Smooth muscle cell (in vitro differentiated cells): ENCODE results near the gene HEMK1. TPM values are rescaled to one million over a fixed set of nuclear protein-coding genes. Genes with fewer than 3 reads are reported as not detected.

Experiments used
- DNase-seq: peaks from one replicate; lab custom pipeline; 2025; ENCODE audit not compliant: unreplicated experiment; lab: John Stamatoyannopoulos, UW
- H2AFZ ChIP-seq: fragments of 200-600 bp; sonication (generic); 2 replicates; pipeline ENCODE4 v1.6.0; 2016; ENCODE audit warnings: antibody characterized with exemption, low read depth, mild to moderate bottlenecking
- H3F3A ChIP-seq: fragments of 200-600 bp; sonication (generic); 2 replicates; pipeline ENCODE4 v1.6.0; 2017; ENCODE audit warnings: antibody characterized with exemption, low read depth
- H3K27ac ChIP-seq: fragments of 200-600 bp; sonication (generic); 2 replicates; pipeline ENCODE4 v1.5.1; 2016; ENCODE audit warnings: low read depth, mild to moderate bottlenecking
- H3K27me3 ChIP-seq: fragments of 200-600 bp; sonication (generic); 2 replicates; pipeline ENCODE4 v1.6.1; 2016; ENCODE audit warnings: low read depth, mild to moderate bottlenecking
- H3K36me3 ChIP-seq: fragments of 200-600 bp; sonication (generic); 2 replicates; pipeline ENCODE4 v1.5.1; 2016; ENCODE audit warnings: low read depth
- H3K4me1 ChIP-seq: fragments of 200-600 bp; sonication (generic); 2 replicates; pipeline ENCODE4 v1.5.1; 2016; ENCODE audit warnings: low read depth
- H3K4me2 ChIP-seq: fragments of 200-600 bp; sonication (generic); 2 replicates; pipeline ENCODE4 v1.6.0; 2016; ENCODE audit warnings: mild to moderate bottlenecking
- H3K4me3 ChIP-seq: fragments of 200-600 bp; sonication (generic); 2 replicates; pipeline ENCODE4 v1.5.1; 2016; ENCODE audit warnings: mild to moderate bottlenecking
- H3K79me2 ChIP-seq: fragments of 200-600 bp; sonication (generic); 2 replicates; pipeline ENCODE4 v1.6.0; 2016; ENCODE audit warnings: low read depth, mild to moderate bottlenecking
- H3K9ac ChIP-seq: fragments of 200-600 bp; sonication (generic); 2 replicates; pipeline ENCODE4 v1.6.0; 2016; ENCODE audit warnings: low read depth
- H3K9me3 ChIP-seq: fragments of 200-600 bp; sonication (generic); replicated peaks from 2 replicates; pipeline ENCODE4 v1.5.1; 2016; ENCODE audit warnings: low read depth
- H4K20me1 ChIP-seq: fragments of 200-600 bp; sonication (generic); 2 replicates; pipeline ENCODE4 v1.6.0; 2016; ENCODE audit warnings: low read depth
- WGBS: methylation state at CpG from one replicate; pipeline ENCODE4 v1.1.7; 2016; ENCODE audit warnings: low lambda C conversion rate; 5-methylcytosine and 5-hydroxymethylcytosine counted together
- polyA plus RNA-seq: library from polyadenylated mRNA; unstranded; fragments of >200 nt; fragmentation: Nextera tagmentation; extraction: Ambion mirVana; gene quantifications from 2 replicates; pipeline ENCODE4 v1.2.1, GENCODE V29; 2016
- total RNA-seq: library from RNA; depleted of rRNA; stranded (reverse); fragments of >200 nt; gene quantifications from 2 replicates; pipeline ENCODE4 v1.2.3, GENCODE V29; 2014
- TF ChIP-seq, protein P1 (sequence below): fragments of 200-600 bp; sonication (generic); IDR thresholded peaks from 2 replicates; pipeline ENCODE4 v1.5.1; 2017; ENCODE audit warnings: borderline replicate concordance, mild to moderate bottlenecking, antibody characterized with exemption; ENCODE audit not compliant: insufficient read depth, poor library complexity, severe bottlenecking

Gene HEMK1
- total and polyA plus RNA-seq, 2 experiments from 2014 or later = 15.3 to 28.3 TPM

GRCh38 chr3:50605901-50606326 lies 36.6 kb downstream of the HEMK1 start:
- no peak overlapping the region for H3K9ac ChIP-seq
- no peaks in the 10 kb centered on the region for H3K27me3 ChIP-seq
- no peak overlapping the region for H3K4me2 ChIP-seq
- peaks cover 9% of the 10 kb centered on the region for H4K20me1 ChIP-seq
- no peak overlapping the region for H2AFZ ChIP-seq
- H3F3A ChIP-seq = peaks cover 6% of the 10 kb centered on the region
- WGBS = 93% methylated on average over 5 of the region's 5 CpGs
- H3K9me3 ChIP-seq = no peaks in the 10 kb centered on the region
- H3K4me3 ChIP-seq = no peak overlapping the region
- TF ChIP-seq, protein P1, sequence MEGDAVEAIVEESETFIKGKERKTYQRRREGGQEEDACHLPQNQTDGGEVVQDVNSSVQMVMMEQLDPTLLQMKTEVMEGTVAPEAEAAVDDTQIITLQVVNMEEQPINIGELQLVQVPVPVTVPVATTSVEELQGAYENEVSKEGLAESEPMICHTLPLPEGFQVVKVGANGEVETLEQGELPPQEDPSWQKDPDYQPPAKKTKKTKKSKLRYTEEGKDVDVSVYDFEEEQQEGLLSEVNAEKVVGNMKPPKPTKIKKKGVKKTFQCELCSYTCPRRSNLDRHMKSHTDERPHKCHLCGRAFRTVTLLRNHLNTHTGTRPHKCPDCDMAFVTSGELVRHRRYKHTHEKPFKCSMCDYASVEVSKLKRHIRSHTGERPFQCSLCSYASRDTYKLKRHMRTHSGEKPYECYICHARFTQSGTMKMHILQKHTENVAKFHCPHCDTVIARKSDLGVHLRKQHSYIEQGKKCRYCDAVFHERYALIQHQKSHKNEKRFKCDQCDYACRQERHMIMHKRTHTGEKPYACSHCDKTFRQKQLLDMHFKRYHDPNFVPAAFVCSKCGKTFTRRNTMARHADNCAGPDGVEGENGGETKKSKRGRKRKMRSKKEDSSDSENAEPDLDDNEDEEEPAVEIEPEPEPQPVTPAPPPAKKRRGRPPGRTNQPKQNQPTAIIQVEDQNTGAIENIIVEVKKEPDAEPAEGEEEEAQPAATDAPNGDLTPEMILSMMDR = no peak
- H3K79me2 ChIP-seq = peaks cover 14% of the 10 kb centered on the region
- no peak overlapping the region for H3K27ac ChIP-seq
- peaks cover 9% of the 10 kb centered on the region for H3K4me1 ChIP-seq
- no peak for DNase-seq
- H3K36me3 ChIP-seq = no peaks in the 10 kb centered on the region

GRCh38 chr3:50606596-50606995 lies 37.3 kb downstream of the HEMK1 start:
- Histone ChIP-seq H3K9me3 (no peaks in the 10 kb centered on the region), H2AFZ (no peak overlapping the region), H3K4me1 (peaks cover 2% of the 10 kb centered on the region), H3K4me2 (no peak overlapping the region), H3K9ac (no peak overlapping the region), H4K20me1 (peaks cover 9% of the 10 kb centered on the region), H3K27ac (no peak overlapping the region), H3K27me3 (no peaks in the 10 kb centered on the region), H3K36me3 (no peaks in the 10 kb centered on the region), H3K4me3 (no peak overlapping the region), H3K79me2 (peaks cover 14% of the 10 kb centered on the region), H3F3A (peaks cover 6% of the 10 kb centered on the region)
- TF ChIP-seq, protein P1 = no peak
- no peak for DNase-seq
- WGBS = 81% methylated on average over 6 of the region's 6 CpGs

DNA sequence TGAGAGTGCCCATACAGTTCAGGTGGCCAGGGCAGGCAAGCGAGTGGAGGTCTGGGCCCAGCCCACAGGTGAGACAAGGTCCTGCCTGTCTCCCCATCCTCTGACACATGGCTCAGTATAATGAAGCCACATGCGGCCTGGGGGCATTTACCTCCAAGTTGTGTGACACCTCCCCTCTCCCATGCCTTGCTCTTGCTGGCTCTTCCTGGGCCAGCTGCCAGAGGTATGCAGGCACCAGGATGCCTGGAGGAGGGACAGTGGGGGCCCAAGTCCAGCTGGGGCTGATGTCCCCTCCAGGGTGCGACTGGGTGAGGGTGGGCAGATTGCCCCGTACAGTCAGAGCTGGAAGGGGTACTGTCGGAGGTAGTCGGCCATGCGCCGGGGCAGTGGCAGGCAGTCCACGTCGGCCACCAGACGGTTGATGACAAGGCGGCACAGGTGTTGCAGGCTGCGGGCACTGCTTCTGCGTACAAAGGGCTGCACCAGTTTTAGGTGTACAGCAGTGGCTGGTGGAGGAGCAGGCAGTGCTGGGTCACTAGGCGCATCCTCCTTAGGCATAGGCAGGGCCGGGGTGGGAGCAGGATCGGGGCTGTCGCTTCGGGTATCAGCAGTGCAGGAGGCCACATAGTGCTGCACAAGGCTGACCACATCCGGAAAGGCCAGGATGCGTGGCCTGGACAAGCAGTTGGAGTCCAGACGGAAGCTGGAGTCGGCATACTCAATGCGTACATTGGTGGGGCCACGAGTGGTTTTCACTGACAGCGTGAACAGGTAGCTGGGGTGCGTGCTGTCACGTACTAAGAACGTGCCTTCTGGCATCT lies 38.2 kb downstream of the HEMK1 start:
- Histone ChIP-seq H2AFZ (no peak overlapping the region), H3F3A (peaks cover 2% of the 10 kb centered on the region), H3K4me2 (no peak overlapping the region), H3K27me3 (no peaks in the 10 kb centered on the region), H3K36me3 (no peaks in the 10 kb centered on the region), H3K9ac (no peak overlapping the region), H3K27ac (no peak overlapping the region), H3K9me3 (no peaks in the 10 kb centered on the region), H3K4me1 (no peaks in the 10 kb centered on the region), H3K79me2 (peaks cover 14% of the 10 kb centered on the region), H4K20me1 (peaks cover 9% of the 10 kb centered on the region), H3K4me3 (no peak overlapping the region)
- TF ChIP-seq, protein P1 = no peak
- DNase-seq = no peak
- WGBS = 96% methylated on average over 26 of the region's 29 CpGs

DNA sequence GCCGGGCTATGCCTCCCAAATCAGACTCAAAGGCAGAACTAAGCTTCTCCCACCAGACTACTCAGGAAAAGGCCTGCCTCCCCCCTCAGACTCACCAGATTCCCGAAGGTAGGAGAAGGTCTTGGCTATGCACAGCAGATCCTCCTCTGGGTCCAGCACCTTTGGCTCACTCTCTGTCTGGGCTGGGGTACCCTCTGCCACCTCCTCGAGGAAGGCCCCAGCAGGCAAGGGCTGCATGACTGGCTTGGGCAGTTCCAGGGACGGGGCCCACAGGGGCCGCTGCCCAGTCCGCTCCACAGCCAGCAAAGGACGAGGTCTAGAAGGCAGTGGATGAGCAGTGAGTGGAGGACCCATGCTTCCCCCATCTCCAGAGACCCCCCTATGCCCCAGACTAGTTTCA lies 39.0 kb downstream of the HEMK1 start:
- Histone ChIP-seq H3K36me3 (no peaks in the 10 kb centered on the region), H3K4me2 (no peak overlapping the region), H2AFZ (no peak overlapping the region), H3K27me3 (no peaks in the 10 kb centered on the region), H4K20me1 (peaks cover 9% of the 10 kb centered on the region), H3K4me1 (no peaks in the 10 kb centered on the region), H3K79me2 (peaks cover 14% of the 10 kb centered on the region), H3K4me3 (no peak overlapping the region), H3K9me3 (no peaks in the 10 kb centered on the region), H3K27ac (no peak overlapping the region), H3K9ac (no peak overlapping the region), H3F3A (no peaks in the 10 kb centered on the region)
- TF ChIP-seq, protein P1 = no peak
- 97% methylated on average over 7 of the region's 7 CpGs for WGBS
- DNase-seq = no peak
